IMR-90 (cell line): ENCODE measurements around the gene MAPK11. TPM values are rescaled to one million over a fixed set of nuclear protein-coding genes. Genes with fewer than 3 reads are reported as not detected.

Source experiments
- ATAC-seq: fragments of 200-7000 bp; cut with Tn5 transposase; 2 replicates; pipeline ENCODE4 v1.9.1; 2020; ENCODE audit warnings: low read depth, mild to moderate bottlenecking, moderate library complexity
- BruUV-seq: library from RNA; stranded (reverse); fragments of 400-500 nt; replicated peaks from 2 replicates; lab custom pipeline; 2021; lab: Mats Ljungman, UMichigan
- CTCF ChIA-PET: fragments of 300-600 bp; formaldehyde crosslinking; extraction: SDS; loops from one replicate; lab custom pipeline; 2021; ENCODE audit warnings: antibody characterized with exemption; lab: Yijun Ruan, JAX
- POLR2A ChIA-PET: fragments of 300-600 bp; sonication (Branson Sonifier 250); formaldehyde crosslinking; loops from one replicate; lab custom pipeline; 2022; ENCODE audit warnings: antibody characterized with exemption; ENCODE audit not compliant: unreplicated experiment; lab: Charles Lee
- DNase-seq: peaks from one replicate; pipeline ENCODE4 v3.0.0; 2013
- H2AFZ ChIP-seq: replicated peaks from 2 replicates; pipeline ENCODE3; 2013; ENCODE audit warnings: low read length, mild to moderate bottlenecking; ENCODE audit not compliant: poor library complexity
- H2AK5ac ChIP-seq: 2 replicates; pipeline ENCODE4 v1.6.1; 2013; ENCODE audit warnings: low read depth, low read length, inconsistent platforms
- H2AK9ac ChIP-seq: replicated peaks from 2 replicates; pipeline ENCODE3; 2013; ENCODE audit warnings: mild to moderate bottlenecking, low read depth, low read length, moderate library complexity; ENCODE audit not compliant: poor library complexity
- H2BK120ac ChIP-seq: 2 replicates; pipeline ENCODE4 v1.6.1; 2013; ENCODE audit warnings: low read depth, low read length, inconsistent platforms
- H2BK15ac ChIP-seq: 3 replicates; pipeline ENCODE4 v1.6.1; 2013; ENCODE audit warnings: low read depth, low read length, inconsistent platforms
- H2BK20ac ChIP-seq: 2 replicates; pipeline ENCODE4 v1.6.1; 2013; ENCODE audit warnings: low read depth, mild to moderate bottlenecking, inconsistent platforms, low read length, moderate library complexity
- H2BK5ac ChIP-seq: 2 replicates; pipeline ENCODE4 v1.6.1; 2013; ENCODE audit warnings: mild to moderate bottlenecking, low read depth, low read length, inconsistent platforms; ENCODE audit not compliant: poor library complexity, severe bottlenecking
- H3K14ac ChIP-seq: replicated peaks from 2 replicates; pipeline ENCODE4 v1.6.1; 2013; ENCODE audit warnings: low read depth, low read length, inconsistent platforms
- H3K18ac ChIP-seq: 2 replicates; pipeline ENCODE4 v1.6.1; 2013; ENCODE audit warnings: low read depth, low read length, control low read depth
- H3K23ac ChIP-seq: 2 replicates; pipeline ENCODE4 v1.6.1; 2013; ENCODE audit warnings: low read depth, low read length, inconsistent platforms
- H3K27ac ChIP-seq: 2 replicates; pipeline ENCODE4 v1.5.1; 2013; ENCODE audit warnings: mild to moderate bottlenecking, control low read depth, low read length; ENCODE audit not compliant: insufficient read depth
- H3K27me3 ChIP-seq: 2 replicates; pipeline ENCODE4 v1.6.1; 2013; ENCODE audit warnings: low read length; ENCODE audit not compliant: control insufficient read depth, insufficient read depth
- H3K36me3 ChIP-seq: 2 replicates; pipeline ENCODE4 v1.6.1; 2013; ENCODE audit warnings: low read length, mixed read lengths; ENCODE audit not compliant: control insufficient read depth, insufficient read depth
- H3K4ac ChIP-seq: 2 replicates; pipeline ENCODE4 v1.6.1; 2013; ENCODE audit warnings: low read depth, low read length, inconsistent platforms
- H3K4me1 ChIP-seq: 2 replicates; pipeline ENCODE4 v1.6.1; 2013; ENCODE audit warnings: low read length, mixed read lengths; ENCODE audit not compliant: control insufficient read depth, insufficient read depth
- H3K4me2 ChIP-seq: 2 replicates; pipeline ENCODE4 v1.6.1; 2013; ENCODE audit warnings: low read depth, mild to moderate bottlenecking, control low read depth, low read length, moderate library complexity
- H3K4me3 ChIP-seq: 2 replicates; pipeline ENCODE4 v1.5.1; 2013; ENCODE audit warnings: low read depth, mild to moderate bottlenecking, control low read depth, low read length, moderate library complexity; ENCODE audit not compliant: insufficient read depth
- H3K56ac ChIP-seq: 2 replicates; pipeline ENCODE4 v1.6.1; 2013; ENCODE audit warnings: low read length, inconsistent platforms; ENCODE audit not compliant: insufficient read depth; ENCODE audit errors: extremely low read depth
- H3K79me1 ChIP-seq, 2 experiments: 2 replicates each; pipeline ENCODE4 v1.6.1; 2013; ENCODE audit warnings: low read length in 2 of 2, inconsistent platforms in 1 of 2, low read depth in 1 of 2
- H3K9ac ChIP-seq: 2 replicates; pipeline ENCODE4 v1.6.1; 2013; ENCODE audit warnings: low read depth, low read length, control low read depth
- H3K9me1 ChIP-seq: 2 replicates; pipeline ENCODE4 v1.6.1; 2013; ENCODE audit warnings: low read length, inconsistent platforms; ENCODE audit not compliant: insufficient read depth
- H3K9me3 ChIP-seq: 2 replicates; pipeline ENCODE4 v1.6.1; 2013; ENCODE audit warnings: low read length; ENCODE audit not compliant: control insufficient read depth, insufficient read depth
- H4K20me1 ChIP-seq: 2 replicates; pipeline ENCODE4 v1.6.1; 2013; ENCODE audit warnings: low read length, inconsistent platforms; ENCODE audit not compliant: insufficient read depth
- H4K5ac ChIP-seq: 2 replicates; pipeline ENCODE4 v1.6.1; 2013; ENCODE audit warnings: mild to moderate bottlenecking, low read depth, low read length, control low read depth
- H4K8ac ChIP-seq, 2 experiments: 2 replicates each; pipeline ENCODE4 v1.6.1; 2013; ENCODE audit warnings: low read depth in 2 of 2, low read length in 2 of 2, control low read depth in 1 of 2, inconsistent platforms in 1 of 2
- H4K91ac ChIP-seq: 2 replicates; pipeline ENCODE4 v1.6.1; 2013; ENCODE audit warnings: low read depth, low read length, inconsistent platforms; ENCODE audit not compliant: insufficient read depth
- BHLHE40 ChIP-seq: fragments of 150-350 bp; IDR thresholded peaks from 2 replicates; pipeline ENCODE4 v1.6.1; 2016; ENCODE audit warnings: mild to moderate bottlenecking, low read depth, low read length
- CEBPB ChIP-seq: IDR thresholded peaks from 2 replicates; pipeline ENCODE4 v1.6.1; 2012; ENCODE audit warnings: low read depth, low read length, improper control_type of control experiment
- CHD1 ChIP-seq: IDR thresholded peaks from 2 replicates; pipeline ENCODE4 v1.6.1; 2012; ENCODE audit warnings: low read depth, low read length, improper control_type of control experiment
- CTCF ChIP-seq: conservative IDR thresholded peaks from 2 replicates; pipeline ENCODE4 v1.5.1; 2012; ENCODE audit warnings: mild to moderate bottlenecking, low read depth, low read length, improper control_type of control experiment
- ELK1 ChIP-seq: fragments of 150-350 bp; IDR thresholded peaks from 2 replicates; pipeline ENCODE4 v1.6.1; 2016; ENCODE audit warnings: low read depth, mild to moderate bottlenecking, low read length, moderate library complexity, borderline replicate concordance
- FOS ChIP-seq: fragments of 150-350 bp; IDR thresholded peaks from 2 replicates; pipeline ENCODE4 v1.6.1; 2016; ENCODE audit warnings: low read depth, low read length
- MAFK ChIP-seq: IDR thresholded peaks from 2 replicates; pipeline ENCODE4 v1.6.1; 2012; ENCODE audit warnings: low read depth, low read length, improper control_type of control experiment
- MAZ ChIP-seq: IDR thresholded peaks from 2 replicates; pipeline ENCODE4 v1.6.1; 2012; ENCODE audit warnings: low read depth, mild to moderate bottlenecking, low read length, improper control_type of control experiment, moderate library complexity, borderline replicate concordance
- MXI1 ChIP-seq: IDR thresholded peaks from 2 replicates; pipeline ENCODE4 v1.6.1; 2012; ENCODE audit warnings: low read depth, mild to moderate bottlenecking, low read length, moderate library complexity, borderline replicate concordance
- NFE2L2 ChIP-seq: fragments of 150-350 bp; IDR thresholded peaks from 2 replicates; pipeline ENCODE4 v1.6.1; 2016; ENCODE audit warnings: low read depth, mild to moderate bottlenecking, low read length
- POLR2A ChIP-seq: IDR thresholded peaks from 2 replicates; pipeline ENCODE4 v1.6.1; 2012; ENCODE audit warnings: mild to moderate bottlenecking, low read depth, low read length
- RAD21 ChIP-seq: IDR thresholded peaks from 2 replicates; pipeline ENCODE4 v1.6.1; 2012; ENCODE audit warnings: low read length, improper control_type of control experiment
- RCOR1 ChIP-seq: IDR thresholded peaks from 2 replicates; pipeline ENCODE4 v1.6.1; 2012; ENCODE audit warnings: mild to moderate bottlenecking, low read length, improper control_type of control experiment; ENCODE audit not compliant: insufficient replicate concordance
- RFX5 ChIP-seq: IDR thresholded peaks from 2 replicates; pipeline ENCODE4 v1.8.0; 2012; ENCODE audit warnings: low read depth, mild to moderate bottlenecking, low read length, moderate library complexity
- SMC3 ChIP-seq: fragments of 150-350 bp; IDR thresholded peaks from 2 replicates; pipeline ENCODE4 v1.6.1; 2016; ENCODE audit warnings: low read depth, mild to moderate bottlenecking, antibody characterized with exemption, low read length, moderate library complexity
- USF2 ChIP-seq: fragments of 150-350 bp; IDR thresholded peaks from 2 replicates; pipeline ENCODE4 v1.6.1; 2017; ENCODE audit warnings: mild to moderate bottlenecking, antibody characterized with exemption, low read length, low read depth
- WGBS, 2 experiments: methylation state at CpG; one replicate each; pipeline versions ENCODE4 v1.1.5 to v1.1.7; 2013; ENCODE audit warnings: missing lambda C conversion rate in 2 of 2; ENCODE audit not compliant: insufficient read length in 1 of 2; ENCODE audit errors: extremely low coverage in 2 of 2; 5-methylcytosine and 5-hydroxymethylcytosine counted together
- dilution Hi-C: fragments of 300-500 bp; cut with HindIII; formaldehyde crosslinking; loops from one replicate; pipeline ENCODE4 v1.14.3; 2018; ENCODE audit warnings: low sequenced_read_pairs; ENCODE audit not compliant: unreplicated experiment
- in situ Hi-C: fragments of 300-500 bp; cut with MboI; formaldehyde crosslinking; loops from 3 replicates; pipeline ENCODE4 v1.14.3; 2019; ENCODE audit warnings: low sequenced_read_pairs, inconsistent platforms, mixed read lengths
- intact Hi-C: fragments of 100-400 bp; cut with micrococcal nuclease; formaldehyde crosslinking; loops from 2 replicates; pipeline ENCODE4 v1.10.0; 2022
- polyA plus RNA-seq, 3 experiments: library from polyadenylated mRNA; depleted of rRNA; stranded (reverse); fragments of >200 nt; gene quantifications; 2 replicates each; pipeline ENCODE4 v1.2.3, GENCODE V29; 2012; ENCODE audit warnings: low replicate concordance in 1 of 3
- total RNA-seq: library from RNA; depleted of rRNA; stranded (reverse); fragments of >200 nt; gene quantifications from 2 replicates; pipeline ENCODE4 v1.2.3, GENCODE V29; 2012

Gene MAPK11
- total and polyA plus RNA-seq, 2 of the 4 experiments (the other 2 are of a cell fraction), result 8.1 to 14.4 TPM

- no peak overlapping the region for H2BK20ac ChIP-seq
- DNase-seq (no peak), ATAC-seq (no peak)
- in situ Hi-C loops (no loop called here), intact Hi-C loops (no loop called here), dilution Hi-C loops (no loop called here)
- ChIA-PET CTCF (no interaction called here), POLR2A (no interaction called here)
- H3K4me1 ChIP-seq, result peaks cover 8% of the 10 kb centered on the region
- no peak overlapping the region for H2BK120ac ChIP-seq
- no peaks in the 10 kb centered on the region for H3K27me3 ChIP-seq
- no peak overlapping the region for H2BK15ac ChIP-seq
- peaks cover 13 to 39% of the 10 kb centered on the region in 2 experiments; a peak in 3 of 4 replicates for H3K79me1 ChIP-seq
- H3K36me3 ChIP-seq, result peaks cover 89% of the 10 kb centered on the region
- no peak overlapping the region for H3K23ac ChIP-seq
- H4K20me1 ChIP-seq, result peaks cover 38% of the 10 kb centered on the region
- peak overlapping the region; percentile 99 for H2BK5ac ChIP-seq
- H3K4me3 ChIP-seq, result no peak overlapping the region
- peak overlapping the region; percentile 42 for H2AK9ac ChIP-seq
- H3K56ac ChIP-seq, result no peak overlapping the region
- no peak overlapping the region for H4K5ac ChIP-seq
- H4K91ac ChIP-seq, result no peak overlapping the region
- H3K9me1 ChIP-seq, result no peaks in the 10 kb centered on the region
- H2AK5ac ChIP-seq, result no peak overlapping the region
- H2AFZ ChIP-seq, result no peak overlapping the region
- no peak overlapping the region for H3K9ac ChIP-seq
- H4K8ac ChIP-seq, result no peak overlapping the region
- WGBS, 2 experiments, result 97% methylated on average over 23 of the region's 36 CpGs; no CpG with 5 or more reads in 1 of the 2 experiments
- no TSS peak for BruUV-seq
- H3K4ac ChIP-seq, result no peak overlapping the region
- TF ChIP-seq RCOR1 (no peak), FOS (no peak), SMC3 (no peak), BHLHE40 (no peak), ELK1 (no peak), CEBPB (no peak), NFE2L2 (no peak), MXI1 (no peak), POLR2A (no peak), CTCF (no peak), RFX5 (no peak), MAFK (no peak), CHD1 (no peak), USF2 (no peak), MAZ (no peak), RAD21 (no peak)
- no peak overlapping the region for H3K14ac ChIP-seq
- H3K4me2 ChIP-seq, result no peak overlapping the region
- H3K9me3 ChIP-seq, result no peaks in the 10 kb centered on the region
- H3K27ac ChIP-seq, result no peak overlapping the region; the same call in 1 of the 2 replicates
- no peak overlapping the region for H3K18ac ChIP-seq
These were observed 11.2 kb upstream of the MAPK11 start for GRCh38 chr22:50281384-50281760.
